GM21737 (cell line): ENCODE results near the gene OR5K2.

Experiments used
- ATAC-seq: cut with Tn5 transposase; IDR thresholded peaks from one replicate; pipeline ENCODE4 v1.9.1; 2021; ENCODE audit warnings: mild to moderate bottlenecking, moderate library complexity; ENCODE audit not compliant: unreplicated experiment

The OR5K2 gene

GRCh38 chr3:98497381-98497780 is at the start of gene OR5K2:
Gene OR5K2 (plus strand): TSS chr3:98497681. CDS start chr3:98497681, 0 bp downstream.
- ATAC-seq = no peak

DNA sequence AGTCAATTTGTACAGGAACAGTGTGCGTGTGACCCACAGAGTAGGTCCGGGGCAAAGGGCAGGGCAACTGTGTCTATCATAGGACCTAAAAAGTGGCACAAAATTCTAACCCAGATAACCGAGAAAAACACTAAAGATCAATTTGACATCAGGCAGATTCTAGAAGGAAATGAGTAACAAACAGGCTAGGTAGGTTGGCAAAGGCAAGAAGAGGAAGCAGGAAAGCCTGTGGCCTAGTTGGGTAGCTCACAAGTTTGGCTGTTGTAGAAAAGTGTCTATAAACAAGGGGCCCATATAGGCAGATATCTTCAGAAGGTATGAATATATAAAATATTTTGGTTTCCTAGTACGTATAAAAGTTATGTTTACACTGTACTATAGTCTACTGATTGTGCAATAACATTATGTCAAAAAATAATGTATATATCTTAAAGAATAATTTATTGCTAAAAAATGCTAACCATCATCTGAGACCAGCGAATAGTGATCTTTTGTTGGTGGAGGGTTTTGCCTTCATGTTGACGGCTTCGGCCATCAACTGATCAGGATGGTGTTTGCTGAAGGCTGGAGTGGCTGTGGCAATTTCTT is 47.8 kb upstream of the OR5K2 start:
- no peak for ATAC-seq

DNA sequence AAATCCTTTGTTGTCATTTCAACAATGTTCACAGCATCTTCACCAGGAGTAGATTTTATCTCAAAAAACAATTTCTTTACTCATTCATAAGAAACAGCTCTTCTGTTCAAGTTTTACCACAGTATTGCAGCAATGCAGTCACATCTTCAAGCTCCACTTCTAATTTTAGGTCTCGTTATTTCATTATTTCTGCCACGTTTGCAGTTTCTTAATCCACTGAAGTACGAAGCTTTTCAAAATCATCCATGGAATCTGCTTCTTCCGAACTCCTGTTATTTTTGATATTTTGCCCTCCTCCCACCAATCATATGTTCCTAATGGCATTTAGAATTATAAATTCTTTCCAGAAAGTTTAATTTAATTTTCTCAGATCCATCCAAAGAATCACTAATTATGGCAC is 47.1 kb upstream of the OR5K2 start:
- ATAC-seq = no peak

DNA sequence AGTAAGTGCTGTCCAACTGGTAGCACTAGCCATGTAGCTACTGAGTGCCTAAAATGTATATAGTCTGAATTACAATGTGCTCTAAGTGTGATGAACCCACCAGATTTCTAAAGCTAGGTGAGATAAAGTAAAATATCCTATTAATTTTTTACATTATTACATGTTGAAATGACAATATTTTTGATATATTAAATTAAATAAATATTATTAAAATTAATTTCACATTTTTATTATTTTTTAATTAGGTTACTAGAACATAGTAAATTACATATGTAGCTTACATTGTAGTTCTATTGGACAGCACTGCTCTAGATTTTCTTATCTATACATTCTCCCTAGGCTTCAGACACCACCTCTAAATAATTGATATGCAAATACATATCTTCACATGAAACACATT is 43.7 kb upstream of the OR5K2 start:
- ATAC-seq = no peak

GRCh38 chr3:98454929-98455328 is 42.6 kb upstream of the OR5K2 start:
- no peak for ATAC-seq

DNA sequence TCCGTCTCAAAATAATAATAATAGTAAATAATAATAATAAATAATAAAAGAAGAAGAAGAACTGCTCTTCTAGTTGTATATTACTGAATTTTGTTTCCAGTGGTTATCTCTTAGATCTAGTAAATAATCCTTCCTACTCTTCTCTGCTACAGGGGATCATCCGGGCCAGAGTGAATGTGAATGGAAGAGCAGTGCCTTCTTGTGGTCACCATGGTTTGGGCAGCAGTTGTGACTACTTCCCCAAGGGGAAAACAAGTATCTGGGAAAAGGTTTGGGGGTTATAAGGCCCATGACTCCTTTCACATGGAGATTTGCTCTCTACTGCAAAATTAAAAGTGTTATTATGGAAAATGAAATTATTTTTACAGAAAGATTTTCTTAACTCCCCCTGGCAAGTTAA is 39.9 kb upstream of the OR5K2 start:
- no peak for ATAC-seq

DNA sequence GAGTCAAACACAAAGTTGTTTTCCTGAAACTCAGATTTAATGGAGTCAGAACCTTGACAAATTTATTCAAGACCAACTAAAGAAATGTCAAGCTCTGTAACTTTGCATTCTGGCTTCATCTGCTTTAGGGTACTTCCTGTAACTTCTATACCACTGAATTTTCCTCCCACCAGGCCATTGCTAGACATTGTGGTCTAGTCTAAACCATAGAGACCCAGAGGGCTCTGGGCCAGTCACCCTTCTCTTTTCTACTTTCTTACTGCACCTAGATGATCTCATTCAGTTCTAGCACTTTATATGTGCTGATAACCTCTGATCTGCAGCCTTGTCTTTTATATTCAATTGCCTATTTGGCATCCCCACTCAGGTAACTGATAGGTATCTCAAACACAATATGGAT is 37.3 kb upstream of the OR5K2 start:
- ATAC-seq = no peak

DNA sequence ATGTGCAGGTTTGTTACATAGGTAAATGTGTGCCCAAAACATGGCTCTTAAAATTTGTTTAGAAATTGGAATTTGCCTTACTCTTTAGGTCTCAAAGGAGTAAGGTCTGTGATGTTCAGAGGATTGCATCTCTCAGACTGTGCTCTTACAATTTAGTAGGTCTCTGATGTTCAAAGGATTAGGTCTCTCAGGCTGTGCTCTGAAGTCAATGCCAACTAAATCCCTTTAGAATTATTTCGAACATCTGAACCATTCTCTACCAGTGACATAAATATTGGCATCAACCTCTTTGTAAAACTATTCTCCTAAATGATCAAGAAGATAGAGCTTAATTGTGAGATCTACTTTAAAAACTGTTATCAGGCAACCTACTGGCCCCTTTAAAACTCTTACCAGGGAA is 34.6 kb upstream of the OR5K2 start, which contains the start of gene OR5K1:
Gene OR5K1, plus strand, starts transcription at position 301 of the 400 bp plus-strand sequence. CDS start 6,376 bp downstream, outside the sequence.
- ATAC-seq = no peak

- ATAC-seq = no peak
These were observed 14.6 kb upstream of the OR5K2 start for GRCh38 chr3:98482717-98483482.

- ATAC-seq = no peak
These were observed 13.9 kb upstream of the OR5K2 start for GRCh38 chr3:98483626-98484025.

DNA sequence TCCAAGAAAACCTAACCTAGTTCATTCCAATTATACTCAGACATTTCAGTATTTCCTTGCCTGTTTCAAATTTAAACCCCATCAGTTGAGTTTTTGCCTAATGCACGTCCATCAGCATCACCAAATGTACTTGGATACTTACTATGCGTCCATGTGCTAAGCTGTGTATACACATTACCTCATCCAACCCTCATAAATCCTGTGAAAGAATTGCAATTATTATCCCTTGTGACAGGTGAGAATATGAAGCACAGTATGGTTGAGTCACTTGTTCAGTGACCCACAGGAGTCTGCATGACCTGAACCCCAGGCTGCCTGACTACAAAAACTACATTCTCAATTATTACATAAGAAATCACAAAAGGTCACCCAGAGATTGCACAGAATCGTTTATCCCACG is 2.5 kb downstream of the OR5K2 start:
- ATAC-seq = no peak

DNA sequence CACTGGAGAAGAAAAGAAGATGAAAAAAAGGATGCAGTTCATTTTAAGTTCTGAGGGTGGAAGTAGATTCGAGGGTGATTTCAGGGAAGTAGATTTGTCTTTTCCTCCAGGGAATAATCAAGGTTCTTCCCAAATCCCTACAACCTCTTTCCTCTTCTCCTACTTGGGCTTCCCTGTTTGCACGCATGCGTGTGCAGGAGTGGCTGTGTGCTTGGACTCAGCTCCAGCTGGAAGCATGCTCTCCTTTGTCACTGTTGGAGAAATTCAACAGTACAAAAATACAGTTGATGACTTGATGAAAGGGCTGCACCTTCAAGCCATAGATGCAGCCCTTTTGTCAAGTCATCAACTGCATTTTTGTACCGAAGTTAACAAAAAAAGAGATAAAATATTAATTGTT is 3.8 kb downstream of the OR5K2 start:
- no peak for ATAC-seq

- no peak for ATAC-seq
These were observed 4.5 kb downstream of the OR5K2 start for GRCh38 chr3:98501863-98502576.

- ATAC-seq = no peak
These were observed 7.1 kb downstream of the OR5K2 start for GRCh38 chr3:98504539-98504938.

DNA sequence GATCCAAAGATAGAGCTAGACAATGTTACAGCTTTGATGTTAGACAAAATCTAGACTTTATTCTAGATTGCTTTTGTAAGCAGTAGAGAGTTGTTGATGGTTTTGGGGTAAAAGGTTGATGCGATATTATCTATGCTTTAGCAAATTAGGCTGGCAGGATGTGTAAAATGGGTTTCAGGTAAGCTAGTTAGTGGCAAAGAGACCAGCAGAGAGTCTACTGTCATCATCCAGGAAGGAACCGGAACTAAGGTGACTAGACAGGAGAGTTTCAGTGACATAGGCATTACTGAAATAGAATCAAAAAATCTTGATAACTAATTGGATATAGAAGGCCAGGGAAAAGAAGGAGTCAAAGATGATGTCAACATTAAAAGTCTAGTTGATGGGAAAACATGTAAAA is 11.1 kb downstream of the OR5K2 start:
- no peak for ATAC-seq

DNA sequence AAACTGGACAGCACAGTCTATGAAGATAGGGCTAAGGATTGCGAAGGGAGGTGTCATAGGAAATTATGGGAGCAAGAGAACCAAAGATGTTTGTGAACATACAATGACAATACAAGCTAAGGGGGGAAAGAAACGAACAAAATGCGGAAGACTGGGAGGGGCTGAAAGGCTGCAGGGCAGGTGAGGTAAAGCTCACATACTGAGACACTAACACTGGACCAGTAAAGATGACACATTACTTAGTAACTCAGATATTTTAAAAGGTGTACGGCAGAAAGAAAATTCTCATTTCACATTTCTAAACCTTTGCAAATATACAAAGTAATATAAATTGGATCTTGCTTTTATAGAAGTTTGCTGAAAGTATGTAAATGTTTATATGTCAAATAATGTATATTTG is 15.1 kb downstream of the OR5K2 start:
- no peak for ATAC-seq

DNA sequence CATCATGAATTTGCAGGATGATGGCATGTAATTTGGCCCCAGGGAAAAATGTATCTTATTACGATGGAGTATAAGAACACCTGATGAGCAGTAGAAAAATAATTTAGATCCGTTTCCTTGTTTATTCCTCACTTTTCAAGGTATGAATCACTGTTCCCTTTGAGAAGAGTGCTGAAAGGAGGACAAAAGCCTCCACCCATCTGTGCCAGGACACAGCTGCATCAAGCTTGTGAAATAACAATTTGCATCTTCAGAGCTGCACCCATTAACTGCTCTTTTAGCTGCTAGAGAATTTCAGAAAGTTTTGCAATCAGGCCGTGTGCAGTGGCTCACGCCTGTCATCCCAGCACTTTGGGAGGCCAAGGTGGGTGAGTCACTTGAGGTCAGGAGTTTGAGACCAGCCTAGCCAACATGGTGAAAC is 15.6 kb downstream of the OR5K2 start:
- ATAC-seq = no peak

DNA sequence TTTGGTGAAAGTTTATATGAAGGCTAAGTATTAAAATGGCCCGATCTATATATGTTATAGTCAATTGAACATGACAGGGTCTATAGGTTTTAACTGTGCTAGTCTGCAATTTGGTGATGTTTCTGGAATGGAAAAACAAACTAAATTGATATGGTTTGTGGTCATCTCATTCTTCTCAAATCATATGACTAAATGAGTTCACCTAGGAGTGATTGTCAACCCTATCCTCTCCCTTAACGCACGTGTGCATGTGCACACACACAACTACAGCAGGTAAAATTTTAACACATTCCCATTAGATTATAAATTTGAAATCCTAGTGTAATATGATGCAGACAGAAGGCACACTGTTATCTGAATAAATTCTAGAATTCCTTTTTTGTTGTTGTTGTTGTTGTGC is 16.3 kb downstream of the OR5K2 start:
- no peak for ATAC-seq

DNA sequence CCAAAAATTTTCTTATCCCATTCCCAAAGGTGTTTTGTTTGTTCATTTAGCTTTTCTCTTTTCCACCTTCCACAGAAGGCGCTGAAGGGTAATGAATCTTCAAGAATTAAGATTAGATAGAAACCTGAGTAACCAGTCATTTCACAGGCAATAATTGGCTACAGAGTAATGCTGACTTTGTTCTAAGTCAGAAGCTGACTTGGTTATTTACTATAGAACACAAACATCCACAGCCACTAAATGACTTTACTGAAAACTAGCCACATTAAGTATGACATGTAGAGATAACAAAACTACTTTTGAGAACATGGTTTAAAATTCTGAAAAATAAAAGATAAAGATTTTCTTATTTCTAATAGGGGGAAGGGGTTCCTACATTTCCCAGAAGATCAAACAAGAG is 17.5 kb downstream of the OR5K2 start:
- no peak for ATAC-seq

- no peak for ATAC-seq
These were observed 21.3 kb downstream of the OR5K2 start for GRCh38 chr3:98518816-98519215.

DNA sequence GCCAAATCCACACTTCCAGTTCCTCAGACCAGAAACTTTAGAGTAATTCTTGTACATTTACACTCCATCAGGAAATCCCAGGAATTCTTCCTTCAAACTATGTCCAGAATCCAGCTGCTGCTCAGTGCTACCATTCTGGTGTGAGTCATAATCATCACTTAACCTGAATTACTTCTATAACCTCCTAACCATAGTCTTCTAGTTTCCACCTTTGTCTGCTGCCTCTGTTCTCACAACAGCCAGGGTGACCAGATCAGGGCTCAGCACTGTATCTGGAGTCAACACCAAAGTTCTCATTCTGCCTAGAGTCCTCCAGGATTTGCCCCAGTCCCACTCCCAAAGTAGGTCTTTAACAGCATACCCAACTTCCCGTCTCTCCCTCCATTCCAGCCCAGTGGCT is 21.9 kb downstream of the OR5K2 start:
- no peak for ATAC-seq
